Measurements from ENCODE around the gene MGAT4A.

- TF ChIP-seq ZNF224 (CRISPR knock-in tag; IDR thresholded peaks at IDR 0.05) (no peak), CTCF (IDR thresholded peaks at IDR 0.05 in 2 of 3, conservative IDR thresholded peaks at IDR 0.05 in 1 of 3; ENCODE audit: insufficient read depth in 2 of 3, low read depth in 1 of 3, low read length in 3 of 3) (no peak), POLR2A (conservative IDR thresholded peaks at IDR 0.05) (no peak), HDAC2 (IDR thresholded peaks at IDR 0.05) (no peak), KAT7 (CRISPR knock-in tag; IDR thresholded peaks at IDR 0.05; ENCODE audit: borderline replicate concordance) (no peak), RAD21 (CRISPR knock-in tag; conservative IDR thresholded peaks at IDR 0.05 in 1 of 2, IDR thresholded peaks at IDR 0.05 in 1 of 2) (no peak), CCAR2 (IDR thresholded peaks at IDR 0.05; ENCODE audit: low read depth, low read length) (no peak), HINFP (tag; conservative IDR thresholded peaks at IDR 0.05; ENCODE audit: low read depth) (no peak)
These were observed 33.1 kb downstream of the MGAT4A start for GRCh38 chr2:98697651-98698337.

Measured in K562 (cell line).